ENCODE measurements around the gene LCE1E.

LCE1E gene

DNA sequence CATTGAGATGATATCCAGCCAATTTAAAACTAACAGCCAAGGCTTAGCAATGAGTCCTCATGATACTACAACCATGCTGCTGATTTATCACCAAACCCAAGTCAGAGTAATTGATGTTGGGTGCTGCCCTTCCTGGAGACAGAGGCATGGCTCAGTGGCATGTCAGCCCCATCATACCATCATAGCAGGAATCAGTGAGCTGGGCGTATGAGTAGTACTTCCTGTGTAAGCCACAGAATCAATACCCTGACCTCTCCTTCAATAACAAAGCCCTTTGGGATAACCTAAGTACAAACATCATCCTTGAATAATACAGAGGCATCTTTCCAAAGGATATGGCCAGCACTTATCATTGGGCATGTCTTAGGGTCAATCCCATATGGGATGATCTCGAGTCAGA is 3.0 kb upstream of the LCE1E start:
- DNase-seq (ENCODE audit: low read depth) = no peak

DNA sequence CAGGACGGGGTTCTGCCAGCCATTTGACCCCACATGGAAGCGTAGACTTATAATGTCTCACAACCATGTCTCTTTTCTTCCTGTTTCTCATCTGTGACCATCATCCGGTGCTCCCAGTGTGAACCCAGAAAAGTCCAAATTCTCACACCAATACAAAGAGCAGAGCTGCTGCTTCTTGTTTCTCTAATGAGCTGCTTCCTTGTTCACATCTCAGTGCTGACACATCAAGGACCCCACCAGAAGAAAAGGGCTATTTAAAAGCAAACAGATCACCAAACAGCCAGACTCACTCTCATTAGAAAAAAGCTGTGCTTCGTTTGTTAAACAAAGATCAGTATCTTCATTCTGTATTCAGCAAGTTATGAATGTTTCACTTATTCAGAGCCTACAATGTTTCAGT is 9.6 kb downstream of the LCE1E start:
- DNase-seq (ENCODE audit: low read depth) = no peak

DNA sequence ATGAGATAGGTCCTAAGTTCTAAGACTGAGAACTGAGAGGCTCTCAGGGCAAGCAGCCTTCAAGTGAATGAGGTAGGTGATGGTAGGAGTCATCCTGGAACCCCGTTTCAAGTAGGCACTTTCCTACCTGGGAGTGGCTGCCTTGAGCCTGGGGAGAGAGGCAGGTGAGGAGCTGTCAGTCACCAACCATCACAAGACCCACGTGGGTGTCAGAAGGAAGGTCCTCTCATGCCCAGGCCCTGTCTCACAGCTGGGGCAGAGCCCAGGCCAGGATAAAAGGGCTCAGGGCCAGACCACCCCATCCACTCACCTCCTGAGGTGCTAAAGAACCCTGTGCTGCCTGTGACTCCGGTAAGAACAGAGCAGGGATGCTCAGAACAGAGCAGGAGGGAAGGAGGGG is 10.4 kb downstream of the LCE1E start, which contains the start of gene LCE1D:
Gene LCE1D (plus strand): TSS at position 301 of the 400 bp plus-strand sequence. CDS start 1,074 bp downstream, outside the sequence.
- DNase-seq (ENCODE audit: low read depth) = no peak

DNA sequence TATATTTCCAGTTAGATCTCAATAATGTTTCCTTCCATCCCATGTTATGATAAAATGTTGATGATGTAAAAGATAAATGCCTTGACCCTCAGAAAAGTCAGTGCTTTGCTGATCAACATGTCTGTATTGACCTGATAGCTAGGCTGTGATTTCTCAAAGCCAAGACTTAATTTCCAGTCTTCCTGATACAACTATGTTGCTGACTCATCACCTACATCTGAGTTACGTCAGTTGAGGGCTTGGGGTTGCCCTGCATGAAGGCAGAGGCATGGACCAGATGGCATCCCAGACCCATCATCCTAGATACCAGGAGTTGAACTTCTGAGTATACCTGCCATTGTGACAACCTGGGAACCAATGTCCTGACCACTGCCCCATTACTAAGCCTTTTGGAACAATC is 15.3 kb downstream of the LCE1E start:
- no peak for DNase-seq (ENCODE audit: low read depth)

DNA sequence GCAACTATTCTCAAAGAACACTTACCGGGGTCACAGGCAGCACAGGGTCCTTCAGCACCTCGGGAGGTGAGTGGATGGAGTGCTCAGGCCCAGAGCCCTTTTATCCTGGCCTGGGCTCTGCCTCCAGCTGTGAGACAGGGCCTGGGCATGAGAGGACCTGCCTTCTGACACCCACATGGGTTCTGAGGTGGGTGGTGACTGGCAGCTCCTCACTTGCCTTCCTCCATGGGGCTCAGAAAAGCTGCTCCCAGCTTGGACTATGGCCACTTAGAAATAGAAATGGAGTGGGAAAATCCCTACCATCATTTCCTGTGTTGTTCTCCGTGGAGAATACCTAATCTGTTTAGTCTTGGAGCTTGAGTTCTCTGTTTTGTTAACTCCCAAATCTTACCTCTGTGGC is 20.5 kb downstream of the LCE1E start, which contains the start of gene LCE1C:
Gene LCE1C (minus strand): TSS at position 76 of the 400 bp plus-strand sequence. CDS start 1,173 bp downstream, outside the sequence.
- DNase-seq (ENCODE audit: low read depth) = no peak

DNA sequence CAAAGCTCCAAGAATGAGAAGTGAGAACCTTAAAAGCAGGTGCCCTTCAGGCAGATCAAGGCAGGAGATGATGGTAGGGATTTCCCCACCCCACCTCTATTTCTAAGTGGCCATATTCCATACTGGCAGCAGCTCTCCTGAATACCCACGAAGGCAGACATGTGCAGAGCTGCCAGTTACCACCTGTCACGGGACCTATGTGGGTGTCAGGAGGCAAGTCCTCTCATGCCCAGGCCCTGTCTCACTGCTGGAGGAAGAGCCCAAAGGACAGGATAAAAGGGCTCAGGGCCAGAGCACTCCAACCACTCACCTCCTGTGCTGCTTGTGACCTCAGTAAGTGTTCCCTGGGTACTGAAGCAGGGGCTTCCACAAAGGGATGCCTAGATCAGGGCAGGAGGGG is 25.0 kb downstream of the LCE1E start:
- DNase-seq (ENCODE audit: low read depth) = no peak

DNA sequence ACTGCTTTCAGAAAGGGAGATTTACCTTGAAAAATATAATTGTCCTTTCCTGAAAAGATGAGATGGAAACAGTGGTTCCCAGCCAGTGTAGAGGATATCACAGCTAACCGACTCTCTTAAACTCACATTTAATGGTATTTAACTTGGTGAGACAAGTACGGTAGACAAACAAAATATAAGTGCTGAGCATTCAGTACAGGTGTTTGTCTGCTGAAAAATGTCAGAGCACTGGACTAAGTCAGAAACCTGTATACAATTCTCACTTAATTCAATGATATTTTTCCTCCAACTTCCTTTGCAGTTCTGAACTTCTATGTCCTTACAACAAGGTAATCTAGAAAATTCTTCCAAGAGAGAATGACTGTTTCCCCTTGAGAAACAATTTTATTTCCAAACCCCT is 25.6 kb downstream of the LCE1E start, which contains the start of gene LCE1B:
Gene LCE1B (plus strand): TSS at position 301 of the 400 bp plus-strand sequence. CDS start 476 bp downstream, outside the sequence.
- DNase-seq (ENCODE audit: low read depth) = no peak

DNA sequence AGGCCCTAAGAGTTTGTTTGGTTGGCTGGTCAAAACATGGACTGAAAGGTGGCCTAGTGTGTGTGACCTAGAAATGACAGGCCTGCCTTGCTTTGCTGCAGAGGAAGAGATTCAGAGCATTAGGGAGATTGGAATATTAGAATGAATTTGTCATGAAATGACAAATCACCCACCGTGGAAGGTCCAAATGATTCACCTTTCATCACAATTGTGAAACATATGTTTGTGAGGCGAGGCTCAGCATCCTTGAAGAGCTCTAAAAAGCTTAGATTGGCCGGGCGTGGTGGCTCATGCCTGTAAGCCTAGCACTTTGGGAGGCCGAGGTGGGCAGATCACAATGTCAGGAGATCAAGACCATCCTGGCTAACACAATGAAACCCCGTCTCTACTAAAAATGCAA is 31.3 kb downstream of the LCE1E start:
- DNase-seq (ENCODE audit: low read depth) = no peak

DNA sequence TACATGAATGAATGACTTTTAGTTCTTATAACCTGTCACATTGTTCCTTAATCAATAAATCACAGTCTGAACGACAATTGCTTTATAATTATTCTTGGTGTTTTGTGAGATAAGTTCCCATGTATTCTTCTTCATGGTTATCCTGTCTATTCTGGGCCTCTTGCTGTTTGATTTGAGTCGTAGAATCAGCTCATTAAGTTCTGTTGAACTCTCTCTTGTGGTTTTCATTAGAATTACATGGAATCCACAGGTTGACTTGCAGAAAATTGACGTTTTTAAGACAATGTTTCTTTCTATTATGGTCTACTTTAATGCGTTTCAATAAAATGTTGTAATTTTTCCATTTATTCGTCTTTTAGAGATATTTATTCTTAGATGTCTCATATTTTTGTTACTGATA is 37.2 kb downstream of the LCE1E start:
- DNase-seq (ENCODE audit: low read depth) = no peak

DNA sequence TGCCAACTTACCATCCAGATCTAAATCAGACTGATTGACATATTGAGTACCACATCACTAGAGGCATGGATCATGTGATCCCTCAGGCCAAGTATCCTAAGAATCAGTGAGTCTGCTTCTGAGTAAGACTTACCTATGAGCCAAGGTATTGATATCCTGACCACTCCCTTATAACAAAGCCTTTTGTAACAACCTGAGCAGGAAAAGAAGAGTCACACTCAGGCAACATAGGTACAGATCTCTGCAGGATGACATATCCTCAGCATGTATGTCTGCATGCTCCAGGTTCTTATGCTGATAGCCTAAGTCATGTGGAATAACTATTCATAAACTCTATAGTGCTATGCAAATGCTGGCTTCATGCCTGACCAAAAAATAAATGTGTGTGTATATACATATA is 38.9 kb downstream of the LCE1E start:
- DNase-seq (ENCODE audit: low read depth) = no peak

DNA sequence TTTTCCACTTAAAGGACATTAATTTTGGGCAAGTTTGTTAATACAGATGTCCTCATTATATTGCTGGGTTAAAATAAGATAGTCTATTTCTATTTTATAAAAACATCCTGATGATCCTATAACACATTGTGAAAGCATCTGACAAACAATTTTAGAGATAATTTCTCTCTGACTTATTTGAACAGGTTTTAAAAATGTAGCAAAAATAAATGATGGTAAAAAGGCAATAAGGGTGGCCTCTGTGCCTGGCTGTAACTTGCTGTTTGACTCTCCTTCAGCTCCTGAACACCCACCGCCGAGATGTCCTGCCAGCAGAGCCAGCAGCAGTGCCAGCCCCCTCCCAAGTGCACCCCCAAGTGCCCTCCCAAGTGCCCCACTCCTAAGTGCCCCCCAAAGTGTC is 41.1 kb downstream of the LCE1E start, which contains the start of gene LCE1A:
Gene LCE1A (plus strand): TSS at position 301 of the 400 bp plus-strand sequence. CDS start 0 bp downstream, at position 301.
- no peak for DNase-seq (ENCODE audit: low read depth)

DNA sequence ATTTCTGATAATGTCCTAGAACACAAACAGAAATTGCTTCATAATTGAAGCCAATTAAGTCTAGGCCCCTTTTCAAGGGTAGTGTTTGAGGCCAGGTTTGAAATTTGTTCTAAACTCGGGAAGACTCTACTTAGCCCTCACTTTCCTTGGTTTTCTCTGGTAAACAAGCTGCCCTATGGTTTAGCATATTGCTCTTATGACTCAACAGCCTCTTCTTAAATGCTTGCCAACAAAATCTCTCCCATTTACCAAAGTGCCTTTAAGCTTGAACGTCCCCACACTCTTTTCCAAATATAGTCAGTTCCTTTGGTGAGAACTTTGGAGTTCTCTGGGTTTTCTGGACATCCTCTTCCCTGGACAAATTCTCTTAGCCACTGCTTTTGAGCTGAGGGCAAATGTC is 50.8 kb downstream of the LCE1E start:
- no peak for DNase-seq (ENCODE audit: low read depth)
